CD4-positive, CD25-positive, alpha-beta regulatory T cell (primary cell): ENCODE results near the gene LCOR. TPM values are rescaled to one million over a fixed set of nuclear protein-coding genes. Genes with fewer than 3 reads are reported as not detected.

ENCODE experiments used
- ATAC-seq, 2 donors: fragments of 150-1000 bp; cut with Tn5 transposase; one replicate each; pipeline ENCODE4 v1.10.0; 2021; ENCODE audit warnings: low read depth in 2 of 2, moderate number of reproducible peaks in 2 of 2, moderate library complexity in 1 of 2
- DNase-seq, 3 donors: peaks; one replicate each; pipeline versions ENCODE4 v3.0.0 to v3.0.0-alpha.2; 2012 to 2022; ENCODE audit warnings: mixed read lengths in 1 of 3
- H3K27ac ChIP-seq: one replicate; pipeline ENCODE4 v1.7.0; 2013; ENCODE audit warnings: mild to moderate bottlenecking, low read length; ENCODE audit not compliant: insufficient read depth, poor library complexity, severe bottlenecking
- H3K27me3 ChIP-seq: one replicate; pipeline ENCODE4 v1.7.0; 2013; ENCODE audit warnings: low read length; ENCODE audit not compliant: control insufficient read depth, insufficient read depth
- H3K36me3 ChIP-seq: one replicate; pipeline ENCODE4 v1.7.0; 2013; ENCODE audit warnings: mild to moderate bottlenecking, low read length, moderate library complexity; ENCODE audit not compliant: control insufficient read depth, insufficient read depth
- H3K4me1 ChIP-seq: 2 replicates; pipeline ENCODE4 v1.7.0; 2013; ENCODE audit warnings: mild to moderate bottlenecking, low read length; ENCODE audit not compliant: insufficient read depth, control insufficient read depth, poor library complexity, severe bottlenecking
- H3K4me3 ChIP-seq: one replicate; pipeline ENCODE4 v1.7.0; 2013; ENCODE audit warnings: low read depth, mild to moderate bottlenecking, low read length, moderate library complexity
- H3K9me3 ChIP-seq, 2 experiments: 1 replicate in 1 of 2; 2 replicates in 1 of 2; pipeline ENCODE4 v1.7.0; 2013; ENCODE audit warnings: low read length in 2 of 2, mild to moderate bottlenecking in 1 of 2, moderate library complexity in 1 of 2; ENCODE audit not compliant: control insufficient read depth in 2 of 2
- H3K27ac Mint-ChIP-seq, 3 donors: one replicate each; pipeline ENCODE4 v1.8.0; 2020 to 2022; ENCODE audit warnings: mild to moderate bottlenecking in 3 of 3, mixed read lengths in 3 of 3, moderate library complexity in 2 of 3
- H3K27me3 Mint-ChIP-seq: one replicate; pipeline ENCODE4 v1.8.0; 2022; ENCODE audit warnings: mild to moderate bottlenecking, mixed read lengths
- H3K36me3 Mint-ChIP-seq: one replicate; pipeline ENCODE4 v1.8.0; 2020; ENCODE audit warnings: mixed read lengths
- H3K4me1 Mint-ChIP-seq, 4 donors: one replicate each; pipeline ENCODE4 v1.8.0; 2020 to 2022; ENCODE audit warnings: mixed read lengths in 4 of 4, mild to moderate bottlenecking in 1 of 4
- H3K4me3 Mint-ChIP-seq, 4 donors: one replicate each; pipeline ENCODE4 v1.8.0; 2020 to 2022; ENCODE audit warnings: mild to moderate bottlenecking in 4 of 4, mixed read lengths in 4 of 4, moderate library complexity in 3 of 4
- H3K9me3 Mint-ChIP-seq, 7 donors: one replicate each; pipeline ENCODE4 v1.8.0; 2020 to 2022; ENCODE audit warnings: mixed read lengths in 7 of 7, mild to moderate bottlenecking in 3 of 7, moderate library complexity in 2 of 7
- polyA plus RNA-seq, 4 donors: library from polyadenylated mRNA; unstranded; fragments of 300-500 nt; fragmentation: Illumina TruSeq; gene quantifications; one replicate each; pipeline ENCODE4 v1.2.3, GENCODE V29; 2021
- total RNA-seq: library from RNA; stranded (reverse); gene quantifications from one replicate; pipeline ENCODE4 v1.2.3, GENCODE V29; 2022

Gene LCOR
- total and polyA plus RNA-seq, 5 donors from 2014 or later, result 12.7 to 63.1 (median 16.7) TPM

DNA sequence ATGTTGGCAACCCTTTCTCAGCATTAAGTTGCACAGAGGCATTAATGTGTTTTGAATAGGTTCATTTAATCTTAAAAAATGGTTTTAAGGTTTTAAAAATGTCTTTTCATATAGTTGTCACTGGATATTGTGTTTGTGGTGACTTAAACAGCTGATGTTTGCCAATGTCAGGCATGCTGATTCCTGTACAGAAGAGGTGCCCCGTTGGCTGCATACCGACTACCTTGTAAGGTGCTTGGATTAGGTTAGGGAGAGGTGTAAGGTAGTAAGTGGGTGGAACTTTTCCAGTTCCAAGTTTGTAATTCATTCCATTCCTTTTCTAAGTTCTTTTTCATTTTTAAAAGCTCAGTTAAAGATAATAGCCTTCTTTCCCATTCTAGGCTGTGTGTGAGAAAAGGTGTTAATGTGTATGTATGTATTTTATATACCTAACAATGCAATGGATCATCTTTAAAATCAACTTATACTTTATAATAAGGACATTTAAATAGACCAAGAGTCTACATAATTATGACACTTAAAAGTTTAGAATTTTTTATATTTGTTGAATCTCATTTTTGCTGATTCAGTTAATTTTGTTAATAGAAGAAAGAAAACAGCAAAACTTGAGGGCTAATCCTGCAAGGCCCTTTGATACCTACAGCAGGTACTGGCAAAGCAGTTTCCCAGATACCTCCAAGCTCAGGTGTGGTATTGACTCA is 155.2 kb downstream of the LCOR start:
- Histone ChIP-seq H3K36me3 (no peaks in the 10 kb centered on the region), H3K27ac (no peak overlapping the region), H3K9me3 (no peaks in the 10 kb centered on the region), H3K27me3 (no peaks in the 10 kb centered on the region), H3K4me3 (no peak overlapping the region), H3K4me1 (no peaks in the 10 kb centered on the region)
- H3K4me3 Mint-ChIP-seq, result no peak overlapping the region
- ATAC-seq (no peak), DNase-seq (no peak)
- H3K4me1 Mint-ChIP-seq, result peaks cover 0 to 8% (median 2%) of the 10 kb centered on the region in 4 donors
- H3K36me3 Mint-ChIP-seq, result peaks cover 11% of the 10 kb centered on the region
- no peaks in the 10 kb centered on the region for H3K27me3 Mint-ChIP-seq
- H3K9me3 Mint-ChIP-seq, result no peaks in the 10 kb centered on the region
- no peak overlapping the region for H3K27ac Mint-ChIP-seq

DNA sequence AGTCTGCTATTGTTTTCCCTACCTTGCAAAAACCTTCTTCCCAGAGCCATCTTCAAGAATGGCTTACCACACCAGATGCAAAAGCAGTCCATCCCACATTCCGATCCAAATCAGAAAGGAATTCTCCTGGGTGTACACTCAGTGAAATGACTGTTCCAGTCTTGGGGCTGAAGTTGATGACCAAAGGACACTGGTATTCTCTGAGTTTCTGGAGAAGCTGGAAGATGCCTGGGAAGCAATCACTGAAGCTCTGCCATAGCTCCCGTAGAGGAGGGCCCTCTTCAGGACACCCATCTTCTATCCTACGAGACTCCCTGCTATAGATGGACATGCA is 155.7 kb downstream of the LCOR start:
- no peak overlapping the region for H3K4me3 Mint-ChIP-seq

DNA sequence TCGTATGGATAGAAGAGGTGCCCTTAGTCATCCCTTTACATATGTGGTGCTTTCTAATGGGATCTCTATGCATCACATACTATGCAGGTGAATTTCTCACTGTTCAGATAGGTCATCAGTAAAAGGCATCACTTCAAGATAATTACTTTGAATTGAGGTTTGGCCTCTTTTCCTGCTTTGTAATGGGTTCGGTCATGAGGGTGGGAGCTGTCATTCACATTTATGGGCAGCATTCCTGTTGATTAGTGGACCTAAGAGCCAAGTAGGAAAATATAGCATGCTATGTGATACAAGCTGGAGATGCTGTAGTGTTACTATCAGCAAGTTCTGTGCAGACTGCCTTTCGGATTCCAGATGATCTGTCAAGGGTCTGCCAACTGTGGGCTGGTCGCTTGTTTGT is 156.3 kb downstream of the LCOR start:
- no peaks in the 10 kb centered on the region for H3K27me3 ChIP-seq
- H3K36me3 ChIP-seq, result no peaks in the 10 kb centered on the region
- Mint-ChIP-seq H3K36me3 (peaks cover 7% of the 10 kb centered on the region), H3K4me3 (no peak overlapping the region), H3K4me1 (peaks cover 0 to 8% (median 2%) of the 10 kb centered on the region in 4 donors), H3K9me3 (no peaks in the 10 kb centered on the region), H3K27ac (no peak overlapping the region), H3K27me3 (no peaks in the 10 kb centered on the region)
- no peak overlapping the region for H3K4me3 ChIP-seq
- H3K27ac ChIP-seq, result no peak overlapping the region
- no peaks in the 10 kb centered on the region for H3K4me1 ChIP-seq
- DNase-seq (no peak), ATAC-seq (no peak)
- H3K9me3 ChIP-seq, result no peaks in the 10 kb centered on the region

More for the DNA sequence above, 155.7 kb downstream of the LCOR start:
- H3K9me3 ChIP-seq, result no peaks in the 10 kb centered on the region
- no peak overlapping the region for H3K4me3 ChIP-seq
- no peak overlapping the region for H3K27ac ChIP-seq
- no peaks in the 10 kb centered on the region for H3K27me3 ChIP-seq
- Mint-ChIP-seq H3K9me3 (no peaks in the 10 kb centered on the region), H3K4me1 (peaks cover 0 to 8% (median 2%) of the 10 kb centered on the region in 4 donors), H3K27ac (peak overlapping the region in 1 of 3 donors; percentile 32), H3K27me3 (no peaks in the 10 kb centered on the region), H3K36me3 (peaks cover 11% of the 10 kb centered on the region)
- ATAC-seq, result no peak
- H3K4me1 ChIP-seq, result no peaks in the 10 kb centered on the region
- DNase-seq, result no peak
- no peaks in the 10 kb centered on the region for H3K36me3 ChIP-seq

DNA sequence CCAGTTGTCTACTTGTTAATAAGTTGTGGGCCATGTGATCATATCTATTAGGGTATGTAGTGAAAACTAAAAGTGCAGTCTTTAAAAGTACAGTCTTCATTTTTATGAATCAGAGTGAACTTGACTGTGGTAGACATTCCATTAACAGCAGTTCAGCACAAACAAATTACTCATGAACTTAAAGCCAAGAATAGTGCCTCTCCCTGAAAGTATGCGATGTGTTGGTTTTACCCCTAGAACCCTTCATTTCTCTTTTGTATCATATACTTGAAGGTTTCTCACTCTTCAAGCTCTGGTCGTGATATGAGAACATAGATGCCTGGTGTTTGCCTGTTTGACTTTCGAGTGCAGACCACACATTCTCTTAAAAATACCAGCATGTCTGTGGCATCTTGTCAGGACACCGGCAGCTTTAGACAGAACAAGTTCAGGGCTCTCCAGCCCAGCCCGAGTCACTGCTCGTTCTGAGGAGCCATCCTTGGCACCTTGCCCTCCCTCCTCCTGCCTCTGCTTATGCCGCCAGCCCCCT is 159.3 kb downstream of the LCOR start:
- ATAC-seq (no peak), DNase-seq (no peak)
- Mint-ChIP-seq H3K4me3 (no peak overlapping the region), H3K4me1 (no peaks in the 10 kb centered on the region), H3K36me3 (peaks cover 7% of the 10 kb centered on the region), H3K27ac (peak overlapping the region in 1 of 3 donors; percentile 35), H3K9me3 (no peaks in the 10 kb centered on the region), H3K27me3 (no peaks in the 10 kb centered on the region)
- no peak overlapping the region for H3K27ac ChIP-seq
- no peaks in the 10 kb centered on the region for H3K27me3 ChIP-seq
- H3K9me3 ChIP-seq, result no peaks in the 10 kb centered on the region
- no peaks in the 10 kb centered on the region for H3K36me3 ChIP-seq
- H3K4me1 ChIP-seq, result no peaks in the 10 kb centered on the region
- H3K4me3 ChIP-seq, result no peak overlapping the region

DNA sequence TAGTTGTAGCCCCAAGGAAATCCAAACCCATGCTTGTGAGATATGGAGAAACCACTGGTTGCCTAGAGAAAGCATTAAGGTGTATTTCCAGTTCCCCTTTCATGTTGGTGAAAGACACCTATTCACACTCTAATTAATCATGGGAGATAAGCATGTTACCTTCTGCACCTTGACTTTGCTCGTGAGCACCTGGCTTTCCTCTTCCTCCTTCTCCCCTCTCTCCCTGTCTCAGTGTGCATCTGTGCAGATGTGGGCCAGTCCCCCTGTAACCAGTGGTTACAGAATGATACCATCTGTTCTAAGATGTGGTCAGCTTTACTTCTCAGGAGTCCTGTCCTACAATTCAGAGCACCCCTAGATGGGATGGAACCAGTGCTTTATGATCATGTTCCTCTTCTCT is 160.6 kb downstream of the LCOR start:
- Histone ChIP-seq H3K27me3 (no peaks in the 10 kb centered on the region), H3K4me1 (no peaks in the 10 kb centered on the region), H3K9me3 (no peaks in the 10 kb centered on the region), H3K4me3 (no peak overlapping the region), H3K27ac (no peak overlapping the region), H3K36me3 (no peaks in the 10 kb centered on the region)
- Mint-ChIP-seq H3K27me3 (no peaks in the 10 kb centered on the region), H3K4me1 (no peaks in the 10 kb centered on the region), H3K4me3 (no peak overlapping the region), H3K27ac (no peak overlapping the region), H3K36me3 (peaks cover 3% of the 10 kb centered on the region), H3K9me3 (no peaks in the 10 kb centered on the region)
- no peak for ATAC-seq
- no peak for DNase-seq

DNA sequence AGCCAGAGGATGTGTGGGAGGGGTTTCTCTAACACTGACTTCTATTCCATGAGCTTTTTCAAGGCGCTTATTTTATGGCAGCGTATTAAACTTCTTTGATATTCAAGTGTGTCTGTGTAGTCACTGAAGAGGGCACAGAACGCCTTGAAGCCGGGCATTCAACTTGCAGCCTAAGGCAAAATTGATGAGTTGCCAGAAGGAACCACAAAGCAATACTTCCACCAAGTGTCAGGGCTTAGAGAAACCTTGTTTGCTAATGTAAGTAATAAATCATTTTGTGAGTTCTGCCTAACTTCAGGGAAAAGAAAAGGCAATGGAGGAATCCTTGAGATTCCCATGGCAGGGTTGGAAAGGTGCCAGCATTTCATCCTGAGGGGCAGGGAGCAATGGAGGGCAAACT is 163.8 kb downstream of the LCOR start:
- Mint-ChIP-seq H3K27me3 (no peaks in the 10 kb centered on the region), H3K9me3 (no peaks in the 10 kb centered on the region), H3K27ac (no peak overlapping the region), H3K4me1 (no peaks in the 10 kb centered on the region), H3K36me3 (no peaks in the 10 kb centered on the region), H3K4me3 (no peak overlapping the region)
- Histone ChIP-seq H3K9me3 (no peaks in the 10 kb centered on the region), H3K36me3 (no peaks in the 10 kb centered on the region), H3K27ac (no peak overlapping the region), H3K27me3 (no peaks in the 10 kb centered on the region), H3K4me3 (no peak overlapping the region), H3K4me1 (no peaks in the 10 kb centered on the region)
- ATAC-seq, result no peak
- no peak for DNase-seq

DNA sequence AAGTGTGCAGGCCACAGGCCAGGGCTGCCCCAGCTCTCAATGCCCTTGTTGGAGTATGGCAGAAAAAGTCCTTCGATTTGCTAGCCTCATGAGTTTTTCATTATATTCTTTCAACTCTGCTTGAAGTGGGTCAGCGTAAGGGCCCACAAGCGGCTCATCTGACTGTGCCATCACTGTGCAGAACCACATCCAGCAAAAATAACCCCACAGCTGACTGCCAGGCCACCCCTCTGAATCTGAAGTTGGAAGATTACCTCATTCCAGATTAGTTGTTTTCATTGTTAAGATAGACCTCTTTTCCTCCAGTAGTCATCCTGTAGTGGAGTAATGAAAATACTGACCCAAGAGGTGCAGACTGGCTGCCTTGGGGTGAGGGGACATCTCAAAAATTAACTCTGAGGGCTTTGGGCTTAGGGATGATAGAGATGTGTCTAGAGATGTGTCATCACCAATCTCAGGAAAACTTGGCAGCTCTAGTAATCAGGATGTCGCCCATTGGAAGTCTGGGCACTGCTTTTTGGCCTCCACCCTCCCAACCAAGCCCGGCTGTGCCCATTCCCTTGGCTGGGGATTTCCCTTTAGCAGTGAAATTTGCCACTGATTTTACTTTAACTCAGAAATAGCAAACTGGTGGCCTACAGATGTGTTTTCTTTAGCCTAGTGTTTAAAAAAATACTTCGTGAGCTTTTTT is 164.3 kb downstream of the LCOR start:
- Histone ChIP-seq H3K27ac (no peak overlapping the region), H3K4me1 (no peaks in the 10 kb centered on the region), H3K4me3 (no peak overlapping the region), H3K27me3 (no peaks in the 10 kb centered on the region), H3K36me3 (no peaks in the 10 kb centered on the region), H3K9me3 (no peaks in the 10 kb centered on the region)
- ATAC-seq (no peak), DNase-seq (no peak)
- Mint-ChIP-seq H3K4me3 (no peak overlapping the region), H3K27ac (peak overlapping the region in 1 of 3 donors; percentile 69), H3K9me3 (no peaks in the 10 kb centered on the region), H3K4me1 (no peaks in the 10 kb centered on the region), H3K36me3 (no peaks in the 10 kb centered on the region), H3K27me3 (no peaks in the 10 kb centered on the region)
